Stimulated activated CD8-positive, alpha-beta memory T cell treated with anti-CD3 and anti-CD28 coated beads, Interleukin-7, amount 100 ng/mL, for 1 hour (primary cell): Measurements from ENCODE around the gene WNT3A.
A peak's percentile ranks its signal among the peaks of the same experiment; 100 is the strongest.

Source experiments
- DNase-seq, 2 donors: peaks; one replicate each; pipeline ENCODE4 v3.0.0-alpha.2; 2020; ENCODE audit warnings: low read depth in 2 of 2

Gene WNT3A

GRCh38 chr1:228048659-228049298 is 42.0 kb downstream of the WNT3A start:
- no peak for DNase-seq

GRCh38 chr1:228050571-228051231 is 43.9 kb downstream of the WNT3A start:
- no peak for DNase-seq

GRCh38 chr1:228058172-228058948 is 51.6 kb downstream of the WNT3A start:
- no peak for DNase-seq

GRCh38 chr1:228058949-228059633 is 52.3 kb downstream of the WNT3A start:
- DNase-seq = no peak

- DNase-seq = peak in 1 of 2 donors; percentile 40
Measured at GRCh38 chr1:228059634-228060457, 53.0 kb downstream of the WNT3A start.

- DNase-seq = no peak
Measured at GRCh38 chr1:228060458-228061190, 53.8 kb downstream of the WNT3A start.

- no peak for DNase-seq
Measured at GRCh38 chr1:228061411-228062084, 54.8 kb downstream of the WNT3A start.

GRCh38 chr1:228062085-228062791 is 55.4 kb downstream of the WNT3A start:
- no peak for DNase-seq

GRCh38 chr1:228062812-228063211 is 56.0 kb downstream of the WNT3A start:
- no peak for DNase-seq

- no peak for DNase-seq
Measured at GRCh38 chr1:228063251-228064191, 56.7 kb downstream of the WNT3A start.

GRCh38 chr1:228064296-228064695 is 57.5 kb downstream of the WNT3A start:
- no peak for DNase-seq

GRCh38 chr1:228064741-228065542 is 58.1 kb downstream of the WNT3A start:
- DNase-seq = no peak

- DNase-seq = no peak
Measured at GRCh38 chr1:228065543-228066347, 58.9 kb downstream of the WNT3A start.

GRCh38 chr1:228066416-228066815 is 59.6 kb downstream of the WNT3A start:
- DNase-seq = no peak

- DNase-seq = no peak
Measured at GRCh38 chr1:228066891-228067654, 60.3 kb downstream of the WNT3A start.

- DNase-seq = no peak
Measured at GRCh38 chr1:228068359-228068758, 61.6 kb downstream of the WNT3A start.
